Fibroblast of villous mesenchyme (primary cell): Measurements from ENCODE around the gene PCDH17. TPM values are rescaled to one million over a fixed set of nuclear protein-coding genes. Genes with fewer than 3 reads are reported as not detected.

Source experiments
- DNase-seq: peaks from one replicate; pipeline ENCODE4 v3.0.0-alpha.2; 2010; ENCODE audit warnings: low read depth
- H3K4me3 ChIP-seq: 2 replicates; pipeline ENCODE4 v1.5.1; 2011; ENCODE audit warnings: low read depth, mild to moderate bottlenecking, low read length
- CTCF ChIP-seq: IDR thresholded peaks from 2 replicates; pipeline ENCODE4 v1.5.1; 2012; ENCODE audit warnings: low read depth, mild to moderate bottlenecking, low read length; ENCODE audit not compliant: insufficient read depth
- total RNA-seq: library from RNA; depleted of rRNA; stranded (reverse); fragments of >200 nt; gene quantifications from 2 replicates; pipeline ENCODE4 v1.2.3, GENCODE V29; 2012

PCDH17 gene
- total RNA-seq, 1 donor: 0.86 TPM

- H3K4me3 ChIP-seq: no peak overlapping the region
- TF ChIP-seq CTCF: no peak
- DNase-seq: no peak
Observed at GRCh38 chr13:57680609-57681008, 49.1 kb downstream of the PCDH17 start.

GRCh38 chr13:57682128-57682716, 50.7 kb downstream of the PCDH17 start:
- TF ChIP-seq CTCF: no peak
- no peak for DNase-seq
- no peak overlapping the region for H3K4me3 ChIP-seq

GRCh38 chr13:57698851-57699250, 67.3 kb downstream of the PCDH17 start:
- no peak overlapping the region for H3K4me3 ChIP-seq
- no peak for TF ChIP-seq CTCF
- no peak for DNase-seq

- no peak for TF ChIP-seq CTCF
- DNase-seq: no peak
- no peak overlapping the region for H3K4me3 ChIP-seq
Observed at GRCh38 chr13:57704031-57704430, 72.5 kb downstream of the PCDH17 start.

GRCh38 chr13:57716295-57716694, 84.8 kb downstream of the PCDH17 start:
- no peak for TF ChIP-seq CTCF
- no peak for DNase-seq
- H3K4me3 ChIP-seq: no peak overlapping the region

GRCh38 chr13:57724486-57725272, 93.1 kb downstream of the PCDH17 start:
- DNase-seq: no peak
- no peak for TF ChIP-seq CTCF
- H3K4me3 ChIP-seq: no peak overlapping the region

- H3K4me3 ChIP-seq: no peak overlapping the region
- no peak for TF ChIP-seq CTCF
- DNase-seq: no peak
Observed at GRCh38 chr13:57725480-57725879, 93.9 kb downstream of the PCDH17 start.
